Measurements from ENCODE around the gene PCDHB4.
"Not testable (repeated sequence)": the region's sequence is repeated elsewhere in the genome, so short reads cannot be mapped to it uniquely, and the experiment has no call there.

PCDHB4 gene

DNA sequence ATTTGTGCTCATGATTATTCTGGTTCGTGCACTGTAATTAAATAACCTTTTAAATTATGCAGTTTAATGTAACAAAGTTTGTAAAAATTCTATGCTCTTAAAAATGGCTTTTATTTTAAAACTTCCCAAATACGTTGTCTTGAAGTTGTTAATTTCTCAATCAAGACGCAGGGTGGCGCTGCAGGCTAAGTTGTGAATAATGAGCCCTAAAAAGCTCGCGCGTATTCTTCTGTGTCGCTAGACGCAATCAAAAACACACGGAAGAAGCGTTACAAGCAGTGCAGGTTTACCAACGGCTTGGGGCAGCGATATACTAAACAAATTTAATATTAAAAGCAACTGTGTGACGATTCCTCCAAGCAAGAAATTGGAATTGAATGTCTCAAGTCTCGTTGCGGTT, at the start of gene PCDHB4:
Gene PCDHB4, plus strand, starts transcription at position 256 of the 400 bp plus-strand sequence. CDS start 181 bp downstream, outside the sequence.
- FAIRE-seq (no peak), DNase-seq (ENCODE audit: low spot score) (no peak)

DNA sequence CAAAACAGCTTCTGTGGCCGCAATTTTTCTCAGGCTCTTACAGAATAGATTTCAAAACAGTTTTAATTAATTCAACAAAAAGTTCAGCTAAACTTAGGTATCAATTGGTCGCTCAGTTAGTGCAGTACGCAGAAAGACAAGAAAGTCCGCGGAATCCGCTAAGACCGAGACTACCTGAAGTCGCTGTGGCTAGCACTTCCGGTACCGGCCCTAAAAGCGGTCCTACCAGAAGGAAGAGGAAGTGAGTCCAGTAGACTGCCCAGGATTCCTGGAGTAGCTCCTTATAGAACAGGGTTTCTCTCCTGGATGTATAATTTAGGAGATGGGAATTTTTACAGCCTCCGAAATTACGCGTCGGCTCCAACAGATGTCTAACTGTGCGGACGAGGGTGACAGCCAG, 43.8 kb upstream of the PCDHB4 start:
- no peak for FAIRE-seq

DNA sequence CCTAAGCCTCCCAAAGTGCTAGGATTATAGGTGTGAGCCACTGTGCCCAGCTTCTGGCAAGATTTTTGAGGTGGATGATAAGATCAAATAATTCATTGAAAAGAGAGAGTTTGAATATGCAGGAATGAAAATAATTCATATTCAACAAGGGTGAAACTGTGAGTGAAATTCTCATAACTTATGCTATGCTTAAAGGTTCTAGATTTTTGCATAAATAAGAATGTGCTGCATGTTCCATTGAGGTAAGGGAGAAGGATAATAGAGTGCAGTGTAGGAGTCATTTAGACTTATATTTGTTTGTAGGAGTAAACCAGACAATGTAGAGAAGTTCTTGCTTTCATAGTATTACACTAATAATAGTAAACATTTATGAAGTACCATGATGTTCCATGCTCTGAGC, 39.4 kb upstream of the PCDHB4 start:
- DNase-seq (ENCODE audit: low spot score) (no peak), FAIRE-seq (no peak)

More for the DNA sequence above, 43.8 kb upstream of the PCDHB4 start:
- DNase-seq (ENCODE audit: low spot score): no peak

DNA sequence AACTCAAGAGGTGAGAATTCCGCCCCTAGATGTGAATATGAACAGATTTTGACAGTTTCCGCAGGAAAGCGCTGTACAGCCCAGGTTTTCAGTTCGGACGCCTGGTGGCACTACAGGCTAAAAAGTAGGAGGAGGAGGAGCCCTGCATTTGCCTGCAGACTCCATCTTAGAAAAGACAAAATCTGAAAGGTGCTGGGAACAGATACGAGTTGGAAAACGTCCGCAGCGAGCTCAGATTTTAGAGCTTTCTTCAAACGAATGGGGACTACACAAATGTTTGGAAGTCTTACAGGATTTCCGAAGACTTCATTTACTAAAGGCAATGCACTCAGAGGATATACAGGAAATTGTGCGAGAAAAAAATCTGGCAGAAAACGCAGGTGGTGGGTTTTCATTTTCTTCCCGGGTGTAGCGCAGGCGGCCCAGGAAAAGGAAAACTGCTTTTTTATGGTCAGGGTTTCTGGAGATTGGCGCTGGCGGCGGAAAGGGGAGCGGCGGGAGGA, 37.1 kb upstream of the PCDHB4 start:
- DNase-seq (ENCODE audit: low spot score): peak; percentile 66
- no peak for FAIRE-seq

DNA sequence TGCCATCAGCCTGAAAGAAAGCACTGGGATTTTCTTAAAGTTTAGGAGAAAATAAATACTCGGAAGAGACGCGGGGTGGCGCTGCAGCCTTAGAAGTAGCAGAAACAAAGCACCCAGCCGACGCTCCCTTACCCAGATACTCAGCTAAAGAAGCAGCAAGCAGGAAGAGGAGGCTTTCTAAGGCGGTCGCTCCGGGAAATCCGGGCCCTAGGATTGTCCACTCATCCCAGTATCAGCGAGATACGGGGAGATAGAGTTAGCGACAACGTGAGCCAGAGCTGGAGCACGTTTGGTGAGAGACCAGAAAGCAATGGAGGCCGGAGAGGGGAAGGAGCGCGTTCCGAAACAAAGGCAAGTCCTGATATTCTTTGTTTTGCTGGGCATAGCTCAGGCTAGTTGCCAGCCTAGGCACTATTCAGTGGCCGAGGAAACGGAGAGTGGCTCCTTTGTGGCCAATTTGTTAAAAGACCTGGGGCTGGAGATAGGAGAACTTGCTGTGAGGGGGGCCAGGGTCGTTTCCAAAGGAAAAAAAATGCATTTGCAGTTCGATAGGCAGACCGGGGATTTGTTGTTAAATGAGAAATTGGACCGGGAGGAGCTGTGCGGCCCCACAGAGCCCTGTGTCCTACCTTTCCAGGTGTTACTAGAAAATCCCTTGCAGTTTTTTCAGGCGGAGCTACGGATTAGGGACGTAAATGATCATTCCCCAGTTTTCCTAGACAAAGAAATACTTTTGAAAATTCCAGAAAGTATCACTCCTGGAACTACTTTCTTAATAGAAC, 26.9 kb upstream of the PCDHB4 start, which contains the start of gene PCDHB2:
Gene PCDHB2, plus strand, starts transcription at position 135 of the 782 bp plus-strand sequence. Its CDS starts 176 bp downstream, at position 311.
- peak; percentile 47 for DNase-seq (ENCODE audit: low spot score)
- no peak for FAIRE-seq

DNA sequence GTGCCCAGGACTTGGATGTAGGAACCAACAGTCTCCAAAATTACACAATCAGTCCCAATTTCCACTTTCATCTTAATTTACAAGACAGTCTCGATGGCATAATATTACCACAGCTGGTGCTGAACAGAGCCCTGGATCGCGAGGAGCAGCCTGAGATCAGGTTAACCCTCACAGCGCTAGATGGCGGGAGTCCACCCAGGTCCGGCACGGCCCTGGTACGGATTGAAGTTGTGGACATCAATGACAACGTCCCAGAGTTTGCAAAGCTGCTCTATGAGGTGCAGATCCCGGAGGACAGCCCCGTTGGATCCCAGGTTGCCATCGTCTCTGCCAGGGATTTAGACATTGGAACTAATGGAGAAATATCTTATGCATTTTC, 26.4 kb upstream of the PCDHB4 start:
- DNase-seq (ENCODE audit: low spot score) (no peak), FAIRE-seq (no peak)

DNA sequence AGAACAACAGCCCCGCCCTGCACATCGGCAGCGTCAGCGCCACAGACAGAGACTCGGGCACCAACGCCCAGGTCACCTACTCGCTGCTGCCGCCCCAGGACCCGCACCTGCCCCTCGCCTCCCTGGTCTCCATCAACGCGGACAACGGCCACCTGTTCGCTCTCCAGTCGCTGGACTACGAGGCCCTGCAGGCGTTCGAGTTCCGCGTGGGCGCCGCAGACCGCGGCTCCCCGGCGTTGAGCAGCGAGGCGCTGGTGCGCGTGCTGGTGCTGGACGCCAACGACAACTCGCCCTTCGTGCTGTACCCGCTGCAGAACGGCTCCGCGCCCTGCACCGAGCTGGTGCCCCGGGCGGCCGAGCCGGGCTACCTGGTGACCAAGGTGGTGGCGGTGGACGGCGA, 25.4 kb upstream of the PCDHB4 start:
- FAIRE-seq; DNase-seq (ENCODE audit: low spot score): not testable (repeated sequence)

DNA sequence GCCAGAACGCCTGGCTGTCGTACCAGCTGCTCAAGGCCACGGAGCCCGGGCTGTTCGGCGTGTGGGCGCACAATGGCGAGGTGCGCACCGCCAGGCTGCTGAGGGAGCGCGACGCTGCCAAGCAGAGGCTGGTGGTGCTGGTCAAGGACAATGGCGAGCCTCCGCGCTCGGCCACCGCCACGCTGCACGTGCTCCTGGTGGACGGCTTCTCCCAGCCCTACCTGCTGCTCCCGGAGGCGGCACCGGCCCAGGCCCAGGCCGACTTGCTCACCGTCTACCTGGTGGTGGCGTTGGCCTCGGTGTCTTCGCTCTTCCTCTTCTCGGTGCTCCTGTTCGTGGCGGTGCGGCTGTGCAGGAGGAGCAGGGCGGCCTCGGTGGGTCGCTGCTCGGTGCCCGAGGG, 25.0 kb upstream of the PCDHB4 start:
- DNase-seq (ENCODE audit: low spot score); FAIRE-seq: not testable (repeated sequence)

DNA sequence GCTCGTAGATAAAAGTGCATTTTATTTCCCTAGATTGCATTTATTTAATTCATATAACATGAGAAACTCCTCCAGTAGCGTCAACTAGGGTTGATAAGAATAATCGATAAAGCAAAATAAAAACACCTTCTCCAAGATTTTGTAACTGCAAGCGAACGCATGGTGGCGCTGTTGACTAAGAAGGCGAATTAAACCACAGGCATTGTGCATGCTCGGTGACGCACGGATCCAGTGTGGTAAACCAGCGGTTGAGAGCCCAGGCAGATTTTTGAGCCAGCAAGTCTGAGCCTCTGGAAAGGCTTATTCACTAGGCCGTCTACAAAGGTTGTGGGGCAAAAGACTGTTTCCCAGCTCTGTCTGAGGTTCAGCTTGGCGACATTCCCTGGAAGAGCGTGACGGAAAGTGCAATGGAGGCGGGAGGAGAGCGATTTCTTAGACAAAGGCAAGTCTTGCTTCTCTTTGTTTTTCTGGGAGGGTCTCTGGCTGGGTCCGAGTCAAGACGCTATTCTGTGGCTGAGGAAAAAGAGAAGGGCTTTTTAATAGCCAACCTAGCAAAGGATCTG, 21.3 kb upstream of the PCDHB4 start, which contains the start of gene PCDHB3:
Gene PCDHB3, plus strand, starts transcription at position 231 of the 563 bp plus-strand sequence. Its CDS starts 177 bp downstream, at position 408.
- no peak for FAIRE-seq
- DNase-seq (ENCODE audit: low spot score): peak; percentile 9

DNA sequence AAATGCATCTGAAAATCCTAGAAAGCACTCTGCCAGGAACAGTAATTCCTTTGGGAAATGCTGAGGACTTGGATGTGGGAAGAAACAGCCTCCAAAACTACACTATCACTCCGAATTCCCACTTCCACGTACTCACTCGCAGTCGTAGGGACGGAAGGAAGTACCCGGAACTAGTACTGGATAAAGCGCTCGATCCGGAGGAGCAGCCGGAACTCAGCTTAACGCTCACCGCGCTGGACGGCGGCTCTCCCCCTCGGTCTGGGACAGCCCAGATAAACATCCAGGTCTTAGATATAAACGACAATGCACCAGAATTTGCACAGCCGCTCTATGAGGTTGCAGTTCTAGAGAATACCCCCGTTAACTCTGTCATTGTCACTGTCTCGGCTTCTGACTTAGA, 20.6 kb upstream of the PCDHB4 start:
- FAIRE-seq: no peak
- no peak for DNase-seq (ENCODE audit: low spot score)

DNA sequence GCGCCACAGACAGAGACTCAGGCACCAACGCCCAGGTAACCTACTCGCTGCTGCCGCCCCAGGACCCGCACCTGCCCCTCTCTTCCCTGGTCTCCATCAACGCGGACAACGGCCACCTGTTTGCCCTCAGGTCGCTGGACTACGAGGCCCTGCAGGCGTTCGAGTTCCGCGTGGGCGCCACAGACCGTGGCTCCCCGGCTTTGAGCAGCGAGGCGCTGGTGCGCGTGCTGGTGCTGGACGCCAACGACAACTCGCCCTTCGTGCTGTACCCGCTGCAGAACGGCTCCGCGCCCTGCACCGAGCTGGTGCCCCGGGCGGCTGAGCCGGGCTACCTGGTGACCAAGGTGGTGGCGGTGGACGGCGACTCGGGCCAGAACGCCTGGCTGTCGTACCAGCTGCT, 19.5 kb upstream of the PCDHB4 start:
- DNase-seq (ENCODE audit: low spot score); FAIRE-seq: not testable (repeated sequence)

DNA sequence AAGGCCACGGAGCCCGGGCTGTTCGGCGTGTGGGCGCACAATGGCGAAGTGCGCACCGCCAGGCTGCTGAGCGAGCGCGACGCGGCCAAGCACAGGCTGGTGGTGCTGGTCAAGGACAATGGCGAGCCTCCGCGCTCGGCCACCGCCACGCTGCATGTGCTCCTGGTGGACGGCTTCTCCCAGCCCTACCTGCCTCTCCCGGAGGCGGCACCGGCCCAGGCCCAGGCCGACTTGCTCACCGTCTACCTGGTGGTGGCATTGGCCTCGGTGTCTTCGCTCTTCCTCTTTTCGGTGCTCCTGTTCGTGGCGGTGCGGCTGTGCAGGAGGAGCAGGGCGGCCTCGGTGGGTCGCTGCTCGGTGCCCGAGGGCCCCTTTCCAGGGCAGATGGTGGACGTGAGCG, 19.1 kb upstream of the PCDHB4 start:
- FAIRE-seq: not testable (repeated sequence)

DNA sequence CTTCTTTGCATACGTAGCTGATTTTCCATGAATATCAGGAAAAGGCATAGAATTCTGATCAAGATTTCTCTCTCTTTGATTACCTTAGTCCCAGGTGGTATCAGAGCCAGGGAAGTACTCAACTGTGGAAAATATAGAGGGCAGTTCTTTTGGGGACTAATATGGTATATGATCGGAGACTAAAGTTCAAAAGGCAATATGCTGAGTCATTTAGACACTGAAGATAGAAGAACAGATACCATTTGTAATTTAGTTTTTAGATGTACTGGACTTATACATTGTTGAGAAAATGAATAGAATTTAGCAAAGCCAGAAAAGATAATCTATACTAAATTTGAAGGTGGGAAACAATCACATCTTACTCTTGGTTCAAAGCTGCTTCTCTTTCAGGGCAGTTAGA, 16.3 kb upstream of the PCDHB4 start:
- DNase-seq (ENCODE audit: low spot score) (no peak), FAIRE-seq (no peak)

More for the DNA sequence above, 19.1 kb upstream of the PCDHB4 start:
- not testable (repeated sequence) for DNase-seq (ENCODE audit: low spot score)

DNA sequence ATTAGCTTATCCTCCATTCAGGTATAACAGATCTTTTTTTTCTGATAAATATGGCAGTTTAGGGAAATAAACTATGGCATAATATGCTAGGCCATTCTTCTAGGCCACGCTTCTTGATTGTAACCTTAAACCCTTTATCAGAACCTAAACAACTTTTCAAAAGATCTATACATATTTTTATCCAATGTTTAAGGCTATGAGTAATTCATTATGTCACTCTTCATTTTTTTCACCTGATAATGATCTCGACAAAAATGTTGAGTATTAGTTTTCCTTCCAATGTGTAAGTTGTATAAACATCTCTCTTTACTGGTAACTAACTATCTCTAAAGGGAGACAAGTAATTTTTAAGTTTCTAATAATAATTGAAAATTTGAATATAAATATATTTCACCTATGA, 2.4 kb upstream of the PCDHB4 start:
- no peak for DNase-seq (ENCODE audit: low spot score)
- no peak for FAIRE-seq

DNA sequence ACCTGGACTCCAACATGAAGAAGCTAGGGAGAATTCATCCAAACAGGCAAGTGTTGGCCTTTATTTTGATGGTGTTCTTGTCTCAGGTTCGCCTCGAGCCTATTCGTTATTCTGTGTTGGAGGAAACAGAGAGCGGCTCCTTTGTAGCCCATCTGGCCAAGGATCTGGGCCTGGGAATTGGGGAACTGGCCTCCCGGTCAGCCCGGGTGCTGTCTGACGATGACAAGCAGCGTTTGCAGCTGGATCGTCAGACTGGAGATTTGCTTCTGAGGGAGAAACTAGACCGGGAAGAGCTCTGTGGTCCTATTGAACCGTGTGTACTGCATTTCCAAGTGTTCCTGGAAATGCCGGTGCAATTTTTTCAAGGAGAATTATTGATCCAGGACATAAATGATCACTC, 367 bp downstream of the PCDHB4 start:
- DNase-seq (ENCODE audit: low spot score): no peak
- no peak for FAIRE-seq

DNA sequence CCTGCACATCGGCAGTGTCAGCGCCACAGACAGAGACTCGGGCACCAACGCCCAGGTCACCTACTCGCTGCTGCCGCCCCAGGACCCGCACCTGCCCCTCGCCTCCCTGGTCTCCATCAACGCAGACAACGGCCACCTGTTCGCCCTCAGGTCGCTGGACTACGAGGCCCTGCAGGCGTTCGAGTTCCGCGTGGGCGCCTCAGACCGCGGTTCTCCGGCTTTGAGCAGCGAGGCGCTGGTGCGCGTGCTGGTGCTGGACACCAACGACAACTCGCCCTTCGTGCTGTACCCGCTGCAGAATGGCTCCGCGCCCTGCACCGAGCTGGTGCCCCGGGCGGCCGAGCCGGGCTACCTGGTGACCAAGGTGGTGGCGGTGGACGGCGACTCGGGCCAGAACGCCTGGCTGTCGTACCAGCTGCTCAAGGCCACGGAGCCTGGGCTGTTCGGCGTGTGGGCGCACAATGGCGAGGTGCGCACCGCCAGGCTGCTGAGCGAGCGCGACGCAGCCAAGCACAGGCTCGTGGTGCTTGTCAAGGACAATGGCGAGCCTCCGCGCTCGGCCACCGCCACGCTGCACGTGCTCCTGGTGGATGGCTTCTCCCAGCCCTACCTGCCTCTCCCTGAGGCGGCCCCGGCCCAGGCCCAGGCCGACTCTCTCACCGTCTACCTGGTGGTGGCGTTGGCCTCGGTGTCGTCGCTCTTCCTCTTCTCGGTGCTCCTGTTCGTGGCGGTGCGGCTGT, 1.9 kb downstream of the PCDHB4 start:
- DNase-seq (ENCODE audit: low spot score); FAIRE-seq: not testable (repeated sequence)

DNA sequence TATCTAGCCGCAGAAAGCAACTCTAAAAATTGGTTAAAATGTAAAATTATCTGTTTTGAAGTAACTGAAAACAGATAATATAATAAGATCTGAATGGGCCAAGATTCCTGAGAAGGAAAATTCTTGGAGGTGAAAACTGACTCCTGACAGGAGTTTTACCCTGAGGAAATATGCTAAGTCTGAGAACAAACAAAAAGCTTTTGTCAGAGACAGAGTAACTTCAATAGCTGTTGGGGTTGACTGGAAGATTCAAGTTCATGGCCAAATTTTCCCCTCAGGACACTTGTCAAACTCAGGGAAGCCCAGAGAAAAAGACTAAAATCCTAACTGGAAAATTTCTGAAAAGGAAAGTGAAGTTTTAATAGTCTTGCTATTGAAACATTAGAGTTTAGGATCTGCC, 5.7 kb downstream of the PCDHB4 start:
- FAIRE-seq (no peak), DNase-seq (ENCODE audit: low spot score) (no peak)

DNA sequence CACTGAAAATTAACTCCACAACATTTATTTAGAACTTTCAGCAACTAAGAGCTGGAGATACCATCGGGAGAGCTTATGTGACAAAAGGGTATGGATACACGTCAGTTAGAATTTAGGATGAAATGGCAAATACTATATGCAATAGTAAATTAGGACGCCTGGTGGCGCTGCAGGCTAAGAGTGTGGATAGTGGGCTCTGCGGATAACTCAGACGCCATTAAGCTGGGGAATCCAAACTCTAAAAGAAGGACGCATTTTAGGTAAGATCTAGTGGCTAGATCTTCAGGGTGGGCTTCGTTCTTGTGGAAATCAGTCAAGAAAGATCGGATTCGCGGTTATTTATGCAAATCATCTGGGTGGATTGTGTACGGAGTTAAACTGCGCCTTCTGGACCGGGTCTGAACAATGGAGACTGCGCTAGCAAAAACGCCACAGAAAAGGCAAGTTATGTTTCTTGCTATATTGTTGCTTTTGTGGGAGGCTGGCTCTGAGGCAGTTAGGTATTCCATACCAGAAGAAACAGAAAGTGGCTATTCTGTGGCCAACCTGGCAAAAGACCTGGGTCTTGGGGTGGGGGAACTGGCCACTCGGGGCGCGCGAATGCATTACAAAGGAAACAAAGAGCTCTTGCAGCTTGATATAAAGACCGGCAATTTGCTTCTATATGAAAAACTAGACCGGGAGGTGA, 13.6 kb downstream of the PCDHB4 start, which contains the start of gene PCDHB5:
Gene PCDHB5, plus strand, starts transcription at position 177 of the 688 bp plus-strand sequence. Its CDS starts 229 bp downstream, at position 406.
- FAIRE-seq (no peak), DNase-seq (ENCODE audit: low spot score) (peak; percentile 65)

DNA sequence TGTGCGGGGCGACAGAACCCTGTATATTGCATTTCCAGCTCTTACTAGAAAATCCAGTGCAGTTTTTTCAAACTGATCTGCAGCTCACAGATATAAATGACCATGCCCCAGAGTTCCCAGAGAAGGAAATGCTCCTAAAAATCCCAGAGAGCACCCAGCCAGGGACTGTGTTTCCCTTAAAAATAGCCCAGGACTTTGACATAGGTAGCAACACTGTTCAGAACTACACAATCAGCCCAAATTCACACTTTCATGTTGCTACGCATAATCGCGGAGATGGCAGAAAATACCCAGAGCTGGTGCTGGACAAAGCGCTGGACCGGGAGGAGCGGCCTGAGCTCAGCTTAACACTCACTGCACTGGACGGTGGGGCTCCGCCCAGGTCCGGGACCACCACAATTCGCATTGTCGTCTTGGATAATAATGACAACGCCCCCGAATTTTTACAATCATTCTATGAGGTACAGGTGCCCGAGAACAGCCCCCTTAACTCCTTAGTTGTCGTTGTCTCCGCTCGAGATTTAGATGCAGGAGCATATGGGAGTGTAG, 14.2 kb downstream of the PCDHB4 start:
- FAIRE-seq (no peak), DNase-seq (ENCODE audit: low spot score) (no peak)

DNA sequence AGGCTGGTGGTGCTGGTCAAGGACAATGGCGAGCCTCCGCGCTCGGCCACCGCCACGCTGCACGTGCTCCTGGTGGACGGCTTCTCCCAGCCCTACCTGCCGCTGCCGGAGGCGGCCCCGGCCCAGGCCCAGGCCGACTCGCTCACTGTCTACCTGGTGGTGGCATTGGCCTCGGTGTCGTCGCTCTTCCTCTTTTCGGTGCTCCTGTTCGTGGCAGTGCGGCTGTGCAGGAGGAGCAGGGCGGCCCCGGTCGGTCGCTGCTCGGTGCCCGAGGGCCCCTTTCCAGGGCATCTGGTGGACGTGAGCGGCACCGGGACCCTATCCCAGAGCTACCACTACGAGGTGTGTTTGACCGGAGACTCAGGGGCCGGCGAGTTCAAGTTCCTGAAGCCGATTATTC, 15.7 kb downstream of the PCDHB4 start:
- DNase-seq (ENCODE audit: low spot score); FAIRE-seq: not testable (repeated sequence)

DNA sequence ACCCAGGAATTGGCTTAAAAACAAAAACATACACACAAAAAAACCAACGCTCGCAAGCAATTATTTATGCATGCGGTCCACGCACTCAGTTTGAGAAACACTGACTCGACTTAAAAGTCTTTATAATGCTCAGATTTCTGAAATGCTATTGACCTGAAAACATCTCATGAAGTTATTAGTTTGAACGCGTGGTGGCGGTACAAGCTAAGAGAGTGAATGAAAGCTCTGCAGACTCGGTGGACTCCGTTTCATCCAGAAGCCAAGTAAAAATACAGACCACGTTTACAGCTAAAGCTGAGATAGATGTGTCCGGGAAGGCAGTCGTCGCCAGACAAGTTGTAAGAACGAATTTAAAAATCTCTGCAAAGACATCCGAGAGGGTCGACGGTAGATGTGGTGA, 28.2 kb downstream of the PCDHB4 start, which contains the start of gene PCDHB6:
Gene PCDHB6, plus strand, starts transcription at position 246 of the 400 bp plus-strand sequence. CDS start 201 bp downstream, outside the sequence.
- DNase-seq (ENCODE audit: low spot score) (peak; percentile 20), FAIRE-seq (no peak)
